WTC11 (cell line): ENCODE results near the gene CFAP157. TPM values are rescaled to one million over a fixed set of nuclear protein-coding genes. Genes with fewer than 3 reads are reported as not detected.

Experiments used
- ATAC-seq: fragments of 200-7000 bp; cut with Tn5 transposase; 2 replicates; pipeline ENCODE4 v1.10.0; 2021; ENCODE audit warnings: mild to moderate bottlenecking, moderate library complexity
- CTCF ChIA-PET: fragments of 300-600 bp; sonication (Branson Sonifier 250); formaldehyde crosslinking; loops from one replicate; lab custom pipeline; 2021; ENCODE audit warnings: antibody characterized with exemption; lab: Charles Lee
- POLR2A ChIA-PET: fragments of 350-600 bp; sonication (Branson Sonifier 250); formaldehyde crosslinking; loops from one replicate; lab custom pipeline; 2021; ENCODE audit warnings: antibody characterized with exemption; lab: Charles Lee
- DNase-seq: peaks from one replicate; pipeline ENCODE4 v3.0.0; 2021; ENCODE audit warnings: low spot score
- H3K27ac Mint-ChIP-seq: 2 replicates; pipeline ENCODE4 v1.8.0; 2021; ENCODE audit warnings: mixed read lengths
- H3K27me3 Mint-ChIP-seq: 2 replicates; pipeline ENCODE4 v1.8.0; 2021; ENCODE audit warnings: low read depth, mild to moderate bottlenecking, moderate library complexity, mixed read lengths
- H3K36me3 Mint-ChIP-seq: 2 replicates; pipeline ENCODE4 v1.8.0; 2021; ENCODE audit warnings: mixed read lengths
- H3K4me1 Mint-ChIP-seq: 2 replicates; pipeline ENCODE4 v1.8.0; 2022; ENCODE audit warnings: mixed read lengths
- H3K4me3 Mint-ChIP-seq: 2 replicates; pipeline ENCODE4 v1.8.0; 2021; ENCODE audit warnings: mild to moderate bottlenecking, moderate library complexity, mixed read lengths
- H3K9me3 Mint-ChIP-seq: 2 replicates; pipeline ENCODE4 v1.8.0; 2021; ENCODE audit warnings: mixed read lengths
- CREM ChIP-seq: sonication (generic); formaldehyde crosslinking; IDR thresholded peaks from 2 replicates; pipeline ENCODE4 v1.8.1; 2022; ENCODE audit warnings: mild to moderate bottlenecking, missing genetic modification reagents, moderate library complexity
- FOXK1 ChIP-seq: sonication (generic); formaldehyde crosslinking; IDR thresholded peaks from 2 replicates; pipeline ENCODE4 v1.8.0; 2022; ENCODE audit warnings: mild to moderate bottlenecking, moderate library complexity, missing genetic modification reagents
- GTF2I ChIP-seq: fragments of 250-450 bp; sonication (Bioruptor Pico); conservative IDR thresholded peaks from 2 replicates; pipeline ENCODE4 v1.4.0; 2021; ENCODE audit warnings: mild to moderate bottlenecking
- JUN ChIP-seq: sonication (generic); formaldehyde crosslinking; IDR thresholded peaks from 2 replicates; pipeline ENCODE4 v1.8.0; 2023; ENCODE audit warnings: mild to moderate bottlenecking, missing genetic modification reagents
- KAT7 ChIP-seq: sonication (generic); formaldehyde crosslinking; IDR thresholded peaks from 2 replicates; pipeline ENCODE4 v1.8.1; 2023; ENCODE audit warnings: missing genetic modification reagents, mild to moderate bottlenecking, borderline replicate concordance
- NFE2L1 ChIP-seq: sonication (generic); formaldehyde crosslinking; IDR thresholded peaks from 2 replicates; pipeline ENCODE4 v1.8.1; 2023; ENCODE audit warnings: missing genetic modification reagents
- NR1H2 ChIP-seq: sonication (generic); formaldehyde crosslinking; IDR thresholded peaks from 2 replicates; pipeline ENCODE4 v1.9.0; 2021; ENCODE audit warnings: mild to moderate bottlenecking, moderate library complexity, missing genetic modification reagents
- SP1 ChIP-seq: sonication (generic); formaldehyde crosslinking; conservative IDR thresholded peaks from 2 replicates; pipeline ENCODE4 v1.8.1; 2022; ENCODE audit warnings: missing genetic modification reagents
- ZNF121 ChIP-seq: sonication (generic); formaldehyde crosslinking; IDR thresholded peaks from 2 replicates; pipeline ENCODE4 v1.8.0; 2023; ENCODE audit warnings: missing genetic modification reagents
- total RNA-seq: library from RNA; stranded (reverse); gene quantifications from 3 replicates; pipeline ENCODE4 v1.2.3, GENCODE V29; 2021
- TF ChIP-seq, protein P1 (sequence below): fragments of 250-450 bp; sonication (Bioruptor Pico); IDR thresholded peaks from 2 replicates; pipeline ENCODE4 v2.1.2; 2022; ENCODE audit warnings: mild to moderate bottlenecking, moderate library complexity
- TF ChIP-seq, protein P2 (sequence below): fragments of 250-450 bp; sonication (Bioruptor Pico); IDR thresholded peaks from 2 replicates; pipeline ENCODE4 v1.9.0; 2021; ENCODE audit warnings: mild to moderate bottlenecking, borderline replicate concordance
- TF ChIP-seq, protein P3 (sequence below): sonication (generic); formaldehyde crosslinking; IDR thresholded peaks from 2 replicates; pipeline ENCODE4 v1.8.1; 2023; ENCODE audit warnings: mild to moderate bottlenecking, missing genetic modification reagents
- TF ChIP-seq, protein P4 (sequence below): sonication (generic); formaldehyde crosslinking; IDR thresholded peaks from 2 replicates; pipeline ENCODE4 v1.8.0; 2023; ENCODE audit warnings: missing genetic modification reagents
- TF ChIP-seq, protein P5 (sequence below): fragments of 200-600 bp; IDR thresholded peaks from 2 replicates; pipeline ENCODE4 v1.8.0; 2022; ENCODE audit warnings: antibody characterized with exemption
- TF ChIP-seq, protein P6 (sequence below): sonication (generic); formaldehyde crosslinking; conservative IDR thresholded peaks from 2 replicates; pipeline ENCODE4 v1.8.1; 2022; ENCODE audit warnings: mild to moderate bottlenecking, missing genetic modification reagents
- TF ChIP-seq, protein P7 (sequence below): sonication (generic); formaldehyde crosslinking; IDR thresholded peaks from 2 replicates; pipeline ENCODE4 v1.8.0; 2022; ENCODE audit warnings: missing genetic modification reagents
- TF ChIP-seq, protein P8 (sequence below): sonication (generic); formaldehyde crosslinking; IDR thresholded peaks from 2 replicates; pipeline ENCODE4 v1.8.1; 2022; ENCODE audit warnings: mild to moderate bottlenecking, moderate library complexity, missing genetic modification reagents
- TF ChIP-seq, protein P9 (sequence below): fragments of 250-450 bp; sonication (Bioruptor Pico); IDR thresholded peaks from 2 replicates; pipeline ENCODE4 v1.9.0; 2021; ENCODE audit warnings: mild to moderate bottlenecking

The CFAP157 gene
- total RNA-seq, 1 experiment from 2014 or later, result 0.22 TPM

DNA sequence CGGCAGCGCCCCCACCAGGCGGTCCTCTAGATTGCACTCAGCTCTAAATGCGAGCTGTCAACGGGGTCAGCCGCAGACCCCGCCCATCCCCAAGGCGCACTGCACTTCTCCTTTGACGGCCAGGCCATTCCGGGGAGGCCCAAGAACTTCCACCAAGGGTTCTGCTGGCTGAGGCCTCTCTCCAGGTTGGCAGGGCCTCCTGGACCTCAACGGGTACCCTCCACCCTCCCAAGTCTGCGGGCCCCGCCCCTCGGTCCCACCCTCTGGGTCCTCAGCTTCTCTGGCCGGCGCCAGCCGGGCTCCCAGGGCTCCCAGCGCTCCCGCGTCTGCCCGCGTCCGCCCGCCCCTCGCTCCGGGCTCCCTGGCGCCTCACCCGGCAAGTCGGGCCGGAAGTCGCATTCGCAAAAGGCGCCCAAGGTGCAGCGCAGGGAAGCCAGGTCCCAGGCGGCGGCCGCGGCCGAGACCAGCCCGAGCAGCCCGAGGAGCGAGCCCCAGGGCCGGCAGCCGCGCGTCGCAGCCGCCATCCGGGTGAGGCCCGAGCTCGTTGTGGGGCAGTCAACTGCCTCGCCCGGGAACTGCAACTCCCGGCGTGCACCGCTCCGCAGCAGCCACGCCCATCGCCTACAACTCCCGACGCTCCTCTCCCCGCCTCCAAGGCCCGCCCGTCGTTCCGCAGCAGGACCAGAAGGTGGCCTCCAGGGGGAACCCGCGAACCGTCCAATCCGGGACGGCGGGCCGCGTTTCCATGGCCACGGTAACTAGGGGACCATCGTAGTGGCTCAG is 28.1 kb downstream of the CFAP157 start, which contains the start of gene TOR2A:
Gene TOR2A, minus strand, starts transcription at position 548 of the 783 bp plus-strand sequence. Its CDS starts 24 bp downstream, at position 524.
- POLR2A ChIA-PET, result interaction anchor here (0.6 to 1.5 kb wide), 7 partner anchors 29 to 1780 kb away, joined by 3 to 9 read pairs (median 4); partner anchors contain the start of genes CFAP157 and SLC2A8
- H3K9me3 Mint-ChIP-seq, result no peaks in the 10 kb centered on the region
- TF ChIP-seq, protein P1, sequence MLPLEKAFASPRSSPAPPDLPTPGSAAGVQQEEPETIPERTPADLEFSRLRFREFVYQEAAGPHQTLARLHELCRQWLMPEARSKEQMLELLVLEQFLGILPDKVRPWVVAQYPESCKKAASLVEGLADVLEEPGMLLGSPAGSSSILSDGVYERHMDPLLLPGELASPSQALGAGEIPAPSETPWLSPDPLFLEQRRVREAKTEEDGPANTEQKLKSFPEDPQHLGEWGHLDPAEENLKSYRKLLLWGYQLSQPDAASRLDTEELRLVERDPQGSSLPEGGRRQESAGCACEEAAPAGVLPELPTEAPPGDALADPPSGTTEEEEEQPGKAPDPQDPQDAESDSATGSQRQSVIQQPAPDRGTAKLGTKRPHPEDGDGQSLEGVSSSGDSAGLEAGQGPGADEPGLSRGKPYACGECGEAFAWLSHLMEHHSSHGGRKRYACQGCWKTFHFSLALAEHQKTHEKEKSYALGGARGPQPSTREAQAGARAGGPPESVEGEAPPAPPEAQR (CRISPR knock-in tag), result no peak
- TF ChIP-seq KAT7 (CRISPR knock-in tag) (no peak), GTF2I (CRISPR knock-in tag) (no peak), CREM (CRISPR knock-in tag) (peak; percentile 66; the same call in 1 of the 2 replicates), NR1H2 (CRISPR knock-in tag) (no peak), SP1 (CRISPR knock-in tag) (peak; percentile 100), FOXK1 (CRISPR knock-in tag) (peak; percentile 94), JUN (0 out of 2 replicates have a peak, but pooled peaks have one; percentile 53), NFE2L1 (peak; percentile 50; the same call in 1 of the 2 replicates), ZNF121 (CRISPR knock-in tag) (no peak)
- TF ChIP-seq, protein P2, sequence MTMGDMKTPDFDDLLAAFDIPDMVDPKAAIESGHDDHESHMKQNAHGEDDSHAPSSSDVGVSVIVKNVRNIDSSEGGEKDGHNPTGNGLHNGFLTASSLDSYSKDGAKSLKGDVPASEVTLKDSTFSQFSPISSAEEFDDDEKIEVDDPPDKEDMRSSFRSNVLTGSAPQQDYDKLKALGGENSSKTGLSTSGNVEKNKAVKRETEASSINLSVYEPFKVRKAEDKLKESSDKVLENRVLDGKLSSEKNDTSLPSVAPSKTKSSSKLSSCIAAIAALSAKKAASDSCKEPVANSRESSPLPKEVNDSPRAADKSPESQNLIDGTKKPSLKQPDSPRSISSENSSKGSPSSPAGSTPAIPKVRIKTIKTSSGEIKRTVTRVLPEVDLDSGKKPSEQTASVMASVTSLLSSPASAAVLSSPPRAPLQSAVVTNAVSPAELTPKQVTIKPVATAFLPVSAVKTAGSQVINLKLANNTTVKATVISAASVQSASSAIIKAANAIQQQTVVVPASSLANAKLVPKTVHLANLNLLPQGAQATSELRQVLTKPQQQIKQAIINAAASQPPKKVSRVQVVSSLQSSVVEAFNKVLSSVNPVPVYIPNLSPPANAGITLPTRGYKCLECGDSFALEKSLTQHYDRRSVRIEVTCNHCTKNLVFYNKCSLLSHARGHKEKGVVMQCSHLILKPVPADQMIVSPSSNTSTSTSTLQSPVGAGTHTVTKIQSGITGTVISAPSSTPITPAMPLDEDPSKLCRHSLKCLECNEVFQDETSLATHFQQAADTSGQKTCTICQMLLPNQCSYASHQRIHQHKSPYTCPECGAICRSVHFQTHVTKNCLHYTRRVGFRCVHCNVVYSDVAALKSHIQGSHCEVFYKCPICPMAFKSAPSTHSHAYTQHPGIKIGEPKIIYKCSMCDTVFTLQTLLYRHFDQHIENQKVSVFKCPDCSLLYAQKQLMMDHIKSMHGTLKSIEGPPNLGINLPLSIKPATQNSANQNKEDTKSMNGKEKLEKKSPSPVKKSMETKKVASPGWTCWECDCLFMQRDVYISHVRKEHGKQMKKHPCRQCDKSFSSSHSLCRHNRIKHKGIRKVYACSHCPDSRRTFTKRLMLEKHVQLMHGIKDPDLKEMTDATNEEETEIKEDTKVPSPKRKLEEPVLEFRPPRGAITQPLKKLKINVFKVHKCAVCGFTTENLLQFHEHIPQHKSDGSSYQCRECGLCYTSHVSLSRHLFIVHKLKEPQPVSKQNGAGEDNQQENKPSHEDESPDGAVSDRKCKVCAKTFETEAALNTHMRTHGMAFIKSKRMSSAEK (CRISPR knock-in tag), result no peak
- TF ChIP-seq, protein P3, sequence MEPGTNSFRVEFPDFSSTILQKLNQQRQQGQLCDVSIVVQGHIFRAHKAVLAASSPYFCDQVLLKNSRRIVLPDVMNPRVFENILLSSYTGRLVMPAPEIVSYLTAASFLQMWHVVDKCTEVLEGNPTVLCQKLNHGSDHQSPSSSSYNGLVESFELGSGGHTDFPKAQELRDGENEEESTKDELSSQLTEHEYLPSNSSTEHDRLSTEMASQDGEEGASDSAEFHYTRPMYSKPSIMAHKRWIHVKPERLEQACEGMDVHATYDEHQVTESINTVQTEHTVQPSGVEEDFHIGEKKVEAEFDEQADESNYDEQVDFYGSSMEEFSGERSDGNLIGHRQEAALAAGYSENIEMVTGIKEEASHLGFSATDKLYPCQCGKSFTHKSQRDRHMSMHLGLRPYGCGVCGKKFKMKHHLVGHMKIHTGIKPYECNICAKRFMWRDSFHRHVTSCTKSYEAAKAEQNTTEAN (CRISPR knock-in tag), result no peak
- TF ChIP-seq, protein P4, sequence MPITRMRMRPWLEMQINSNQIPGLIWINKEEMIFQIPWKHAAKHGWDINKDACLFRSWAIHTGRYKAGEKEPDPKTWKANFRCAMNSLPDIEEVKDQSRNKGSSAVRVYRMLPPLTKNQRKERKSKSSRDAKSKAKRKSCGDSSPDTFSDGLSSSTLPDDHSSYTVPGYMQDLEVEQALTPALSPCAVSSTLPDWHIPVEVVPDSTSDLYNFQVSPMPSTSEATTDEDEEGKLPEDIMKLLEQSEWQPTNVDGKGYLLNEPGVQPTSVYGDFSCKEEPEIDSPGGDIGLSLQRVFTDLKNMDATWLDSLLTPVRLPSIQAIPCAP (CRISPR knock-in tag), result no peak
- TF ChIP-seq, protein P5, sequence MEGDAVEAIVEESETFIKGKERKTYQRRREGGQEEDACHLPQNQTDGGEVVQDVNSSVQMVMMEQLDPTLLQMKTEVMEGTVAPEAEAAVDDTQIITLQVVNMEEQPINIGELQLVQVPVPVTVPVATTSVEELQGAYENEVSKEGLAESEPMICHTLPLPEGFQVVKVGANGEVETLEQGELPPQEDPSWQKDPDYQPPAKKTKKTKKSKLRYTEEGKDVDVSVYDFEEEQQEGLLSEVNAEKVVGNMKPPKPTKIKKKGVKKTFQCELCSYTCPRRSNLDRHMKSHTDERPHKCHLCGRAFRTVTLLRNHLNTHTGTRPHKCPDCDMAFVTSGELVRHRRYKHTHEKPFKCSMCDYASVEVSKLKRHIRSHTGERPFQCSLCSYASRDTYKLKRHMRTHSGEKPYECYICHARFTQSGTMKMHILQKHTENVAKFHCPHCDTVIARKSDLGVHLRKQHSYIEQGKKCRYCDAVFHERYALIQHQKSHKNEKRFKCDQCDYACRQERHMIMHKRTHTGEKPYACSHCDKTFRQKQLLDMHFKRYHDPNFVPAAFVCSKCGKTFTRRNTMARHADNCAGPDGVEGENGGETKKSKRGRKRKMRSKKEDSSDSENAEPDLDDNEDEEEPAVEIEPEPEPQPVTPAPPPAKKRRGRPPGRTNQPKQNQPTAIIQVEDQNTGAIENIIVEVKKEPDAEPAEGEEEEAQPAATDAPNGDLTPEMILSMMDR, result peak; percentile 63
- TF ChIP-seq, protein P6, sequence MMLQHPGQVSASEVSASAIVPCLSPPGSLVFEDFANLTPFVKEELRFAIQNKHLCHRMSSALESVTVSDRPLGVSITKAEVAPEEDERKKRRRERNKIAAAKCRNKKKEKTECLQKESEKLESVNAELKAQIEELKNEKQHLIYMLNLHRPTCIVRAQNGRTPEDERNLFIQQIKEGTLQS, result no peak
- TF ChIP-seq, protein P7, sequence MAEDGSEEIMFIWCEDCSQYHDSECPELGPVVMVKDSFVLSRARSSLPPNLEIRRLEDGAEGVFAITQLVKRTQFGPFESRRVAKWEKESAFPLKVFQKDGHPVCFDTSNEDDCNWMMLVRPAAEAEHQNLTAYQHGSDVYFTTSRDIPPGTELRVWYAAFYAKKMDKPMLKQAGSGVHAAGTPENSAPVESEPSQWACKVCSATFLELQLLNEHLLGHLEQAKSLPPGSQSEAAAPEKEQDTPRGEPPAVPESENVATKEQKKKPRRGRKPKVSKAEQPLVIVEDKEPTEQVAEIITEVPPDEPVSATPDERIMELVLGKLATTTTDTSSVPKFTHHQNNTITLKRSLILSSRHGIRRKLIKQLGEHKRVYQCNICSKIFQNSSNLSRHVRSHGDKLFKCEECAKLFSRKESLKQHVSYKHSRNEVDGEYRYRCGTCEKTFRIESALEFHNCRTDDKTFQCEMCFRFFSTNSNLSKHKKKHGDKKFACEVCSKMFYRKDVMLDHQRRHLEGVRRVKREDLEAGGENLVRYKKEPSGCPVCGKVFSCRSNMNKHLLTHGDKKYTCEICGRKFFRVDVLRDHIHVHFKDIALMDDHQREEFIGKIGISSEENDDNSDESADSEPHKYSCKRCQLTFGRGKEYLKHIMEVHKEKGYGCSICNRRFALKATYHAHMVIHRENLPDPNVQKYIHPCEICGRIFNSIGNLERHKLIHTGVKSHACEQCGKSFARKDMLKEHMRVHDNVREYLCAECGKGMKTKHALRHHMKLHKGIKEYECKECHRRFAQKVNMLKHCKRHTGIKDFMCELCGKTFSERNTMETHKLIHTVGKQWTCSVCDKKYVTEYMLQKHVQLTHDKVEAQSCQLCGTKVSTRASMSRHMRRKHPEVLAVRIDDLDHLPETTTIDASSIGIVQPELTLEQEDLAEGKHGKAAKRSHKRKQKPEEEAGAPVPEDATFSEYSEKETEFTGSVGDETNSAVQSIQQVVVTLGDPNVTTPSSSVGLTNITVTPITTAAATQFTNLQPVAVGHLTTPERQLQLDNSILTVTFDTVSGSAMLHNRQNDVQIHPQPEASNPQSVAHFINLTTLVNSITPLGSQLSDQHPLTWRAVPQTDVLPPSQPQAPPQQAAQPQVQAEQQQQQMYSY, result no peak
- TF ChIP-seq, protein P8, sequence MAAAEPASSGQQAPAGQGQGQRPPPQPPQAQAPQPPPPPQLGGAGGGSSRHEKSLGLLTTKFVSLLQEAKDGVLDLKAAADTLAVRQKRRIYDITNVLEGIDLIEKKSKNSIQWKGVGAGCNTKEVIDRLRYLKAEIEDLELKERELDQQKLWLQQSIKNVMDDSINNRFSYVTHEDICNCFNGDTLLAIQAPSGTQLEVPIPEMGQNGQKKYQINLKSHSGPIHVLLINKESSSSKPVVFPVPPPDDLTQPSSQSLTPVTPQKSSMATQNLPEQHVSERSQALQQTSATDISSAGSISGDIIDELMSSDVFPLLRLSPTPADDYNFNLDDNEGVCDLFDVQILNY (CRISPR knock-in tag), result peak; percentile 84; the same call in 1 of the 2 replicates
- TF ChIP-seq, protein P9, sequence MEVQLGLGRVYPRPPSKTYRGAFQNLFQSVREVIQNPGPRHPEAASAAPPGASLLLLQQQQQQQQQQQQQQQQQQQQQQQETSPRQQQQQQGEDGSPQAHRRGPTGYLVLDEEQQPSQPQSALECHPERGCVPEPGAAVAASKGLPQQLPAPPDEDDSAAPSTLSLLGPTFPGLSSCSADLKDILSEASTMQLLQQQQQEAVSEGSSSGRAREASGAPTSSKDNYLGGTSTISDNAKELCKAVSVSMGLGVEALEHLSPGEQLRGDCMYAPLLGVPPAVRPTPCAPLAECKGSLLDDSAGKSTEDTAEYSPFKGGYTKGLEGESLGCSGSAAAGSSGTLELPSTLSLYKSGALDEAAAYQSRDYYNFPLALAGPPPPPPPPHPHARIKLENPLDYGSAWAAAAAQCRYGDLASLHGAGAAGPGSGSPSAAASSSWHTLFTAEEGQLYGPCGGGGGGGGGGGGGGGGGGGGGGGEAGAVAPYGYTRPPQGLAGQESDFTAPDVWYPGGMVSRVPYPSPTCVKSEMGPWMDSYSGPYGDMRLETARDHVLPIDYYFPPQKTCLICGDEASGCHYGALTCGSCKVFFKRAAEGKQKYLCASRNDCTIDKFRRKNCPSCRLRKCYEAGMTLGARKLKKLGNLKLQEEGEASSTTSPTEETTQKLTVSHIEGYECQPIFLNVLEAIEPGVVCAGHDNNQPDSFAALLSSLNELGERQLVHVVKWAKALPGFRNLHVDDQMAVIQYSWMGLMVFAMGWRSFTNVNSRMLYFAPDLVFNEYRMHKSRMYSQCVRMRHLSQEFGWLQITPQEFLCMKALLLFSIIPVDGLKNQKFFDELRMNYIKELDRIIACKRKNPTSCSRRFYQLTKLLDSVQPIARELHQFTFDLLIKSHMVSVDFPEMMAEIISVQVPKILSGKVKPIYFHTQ (CRISPR knock-in tag), result no peak

More for the DNA sequence above, 28.1 kb downstream of the CFAP157 start, which contains the start of gene TOR2A:
- DNase-seq, result peak; percentile 99
- Mint-ChIP-seq H3K4me3 (peak within 1 kb of the TSS; percentile 72), H3K36me3 (no peaks in the 10 kb centered on the region), H3K4me1 (peaks cover 11% of the 10 kb centered on the region), H3K27me3 (peaks cover 7% of the 10 kb centered on the region), H3K27ac (no peak within 1 kb of the TSS)
- peak; percentile 90 for ATAC-seq
- CTCF ChIA-PET, result interaction anchor here (0.6 to 4.5 kb wide), 130 partner anchors 8 to 888 kb away, joined by 3 to 80 read pairs (median 6); partner anchors contain the start of genes AK1, CDK9, CFAP157 and ENG
